Fibroblast of villous mesenchyme (primary cell): ENCODE results near the gene PLD6. TPM values are rescaled to one million over a fixed set of nuclear protein-coding genes. Genes with fewer than 3 reads are reported as not detected.
A peak's percentile ranks its signal among the peaks of the same experiment; 100 is the strongest.
"Not testable (repeated sequence)": the region's sequence is repeated elsewhere in the genome, so short reads cannot be mapped to it uniquely, and the experiment has no call there.

Source experiments
- DNase-seq: peaks from one replicate; pipeline ENCODE4 v3.0.0-alpha.2; 2010; ENCODE audit warnings: low read depth
- H3K4me3 ChIP-seq: 2 replicates; pipeline ENCODE4 v1.5.1; 2011; ENCODE audit warnings: low read depth, mild to moderate bottlenecking, low read length
- CTCF ChIP-seq: IDR thresholded peaks from 2 replicates; pipeline ENCODE4 v1.5.1; 2012; ENCODE audit warnings: low read depth, mild to moderate bottlenecking, low read length; ENCODE audit not compliant: insufficient read depth
- total RNA-seq: library from RNA; depleted of rRNA; stranded (reverse); fragments of >200 nt; gene quantifications from 2 replicates; pipeline ENCODE4 v1.2.3, GENCODE V29; 2012

Gene PLD6
- total RNA-seq, 1 donor = 5.6 TPM

- peak; percentile 74 for DNase-seq
- no peak for TF ChIP-seq CTCF
- H3K4me3 ChIP-seq = no peak overlapping the region
Measured at GRCh38 chr17:17200831-17201230, 5.3 kb downstream of the PLD6 start.

- H3K4me3 ChIP-seq = no peak overlapping the region
- DNase-seq = peak; percentile 61
- no peak for TF ChIP-seq CTCF
Measured at GRCh38 chr17:17200311-17200710, 5.8 kb downstream of the PLD6 start.

- H3K4me3 ChIP-seq = no peak overlapping the region
- DNase-seq = no peak
- TF ChIP-seq CTCF = no peak
Measured at GRCh38 chr17:17198281-17198680, 7.9 kb downstream of the PLD6 start.

- TF ChIP-seq CTCF = no peak
- no peak for DNase-seq
- H3K4me3 ChIP-seq = no peak overlapping the region
Measured at GRCh38 chr17:17196776-17197175, 9.4 kb downstream of the PLD6 start.

GRCh38 chr17:17195466-17195865, 10.7 kb downstream of the PLD6 start:
- not testable (repeated sequence) for DNase-seq, H3K4me3 ChIP-seq

- H3K4me3 ChIP-seq = no peak overlapping the region
- no peak for TF ChIP-seq CTCF
- peak; percentile 63 for DNase-seq
Measured at GRCh38 chr17:17191961-17192381, 14.2 kb downstream of the PLD6 start.

GRCh38 chr17:17191346-17191792, 14.8 kb downstream of the PLD6 start:
- no peak overlapping the region for H3K4me3 ChIP-seq
- peak; percentile 86 for DNase-seq
- no peak for TF ChIP-seq CTCF
